ENCODE measurements around the gene ABCC4.
"Not testable (repeated sequence)": the region's sequence is repeated elsewhere in the genome, so short reads cannot be mapped to it uniquely, and the experiment has no call there.

Gene ABCC4

GRCh38 chr13:95284436-95284835 lies 16.8 kb downstream of the ABCC4 start:
- TF ChIP-seq CTCF (IDR thresholded peaks at IDR 0.05; ENCODE audit: low read depth, low read length) = no peak
- no peak overlapping the region for H3K4me3 ChIP-seq (ENCODE audit: low read depth, low read length)

DNA sequence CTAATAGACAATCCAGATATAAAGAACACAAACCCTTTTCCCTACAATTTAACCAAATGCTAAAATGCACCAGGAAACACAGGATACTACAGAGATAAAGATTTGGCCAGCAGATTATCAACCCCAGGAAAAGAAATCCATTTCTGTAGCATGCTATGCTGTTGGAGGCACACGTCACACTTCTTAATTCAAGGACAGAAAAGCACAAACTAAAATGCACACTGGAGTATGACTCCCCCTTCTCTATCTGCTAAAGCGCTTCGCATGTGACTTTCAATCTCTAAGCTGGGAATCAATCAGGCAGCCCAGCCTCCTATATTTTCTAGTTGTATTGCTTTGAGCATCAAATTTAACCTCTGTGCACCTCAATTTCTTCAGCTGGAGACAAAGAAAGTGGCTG lies 22.2 kb downstream of the ABCC4 start:
- no peak overlapping the region for H3K4me3 ChIP-seq (ENCODE audit: low read depth, low read length)
- no peak for TF ChIP-seq CTCF (IDR thresholded peaks at IDR 0.05; ENCODE audit: low read depth, low read length)

GRCh38 chr13:95276037-95276505 lies 25.2 kb downstream of the ABCC4 start:
- no peak overlapping the region for H3K4me3 ChIP-seq (ENCODE audit: low read depth, low read length)
- TF ChIP-seq CTCF (IDR thresholded peaks at IDR 0.05; ENCODE audit: low read depth, low read length) = no peak

- H3K4me3 ChIP-seq (ENCODE audit: low read depth, low read length) = no peak overlapping the region
- no peak for TF ChIP-seq CTCF (IDR thresholded peaks at IDR 0.05; ENCODE audit: low read depth, low read length)
Measured at GRCh38 chr13:95275322-95276036, 25.8 kb downstream of the ABCC4 start.

DNA sequence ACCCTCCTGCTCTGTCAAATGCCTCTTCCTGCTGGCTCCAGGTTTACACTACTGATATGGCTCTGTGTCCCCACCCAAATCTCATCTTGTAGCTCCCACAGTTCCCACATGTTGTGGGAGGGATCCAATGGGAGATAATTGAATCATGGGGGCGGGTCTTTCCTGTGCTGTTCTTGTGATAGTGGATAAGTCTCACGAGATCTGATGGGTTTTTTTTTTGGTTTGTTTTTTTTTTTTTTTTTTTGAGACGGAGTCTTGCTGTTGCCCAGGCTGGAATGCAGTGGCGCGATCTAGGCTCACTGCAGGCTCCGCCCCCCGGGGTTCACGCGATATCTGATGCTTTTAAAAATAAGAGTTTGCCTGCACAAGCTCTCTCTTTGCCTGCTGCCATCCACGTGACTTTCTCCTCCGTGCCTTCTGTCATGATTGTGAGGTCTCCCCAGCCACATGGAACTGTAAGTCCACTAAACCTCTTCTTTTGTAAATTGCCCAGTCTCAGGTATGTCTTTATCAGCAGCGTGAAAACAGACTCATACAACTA lies 27.6 kb downstream of the ABCC4 start:
- not testable (repeated sequence) for H3K4me3 ChIP-seq (ENCODE audit: low read depth, low read length)

GRCh38 chr13:95272076-95272475 lies 29.2 kb downstream of the ABCC4 start:
- not testable (repeated sequence) for H3K4me3 ChIP-seq (ENCODE audit: low read depth, low read length)

- TF ChIP-seq CTCF (IDR thresholded peaks at IDR 0.05; ENCODE audit: low read depth, low read length) = no peak
- H3K4me3 ChIP-seq (ENCODE audit: low read depth, low read length) = no peak overlapping the region
Measured at GRCh38 chr13:95269756-95270155, 31.5 kb downstream of the ABCC4 start.

- H3K4me3 ChIP-seq (ENCODE audit: low read depth, low read length) = not testable (repeated sequence)
Measured at GRCh38 chr13:95268343-95269065, 32.7 kb downstream of the ABCC4 start.
